HEK293 (cell line): ENCODE results near the gene GPATCH4.
"Not testable (repeated sequence)": the region's sequence is repeated elsewhere in the genome, so short reads cannot be mapped to it uniquely, and the experiment has no call there.

Experiments
- CTCF ChIA-PET: fragments of 350-600 bp; formaldehyde crosslinking; extraction: SDS; loops from one replicate; lab custom pipeline; 2021; ENCODE audit warnings: antibody characterized with exemption; lab: Yijun Ruan, JAX
- POLR2A ChIA-PET: fragments of 300-600 bp; formaldehyde crosslinking; extraction: SDS; loops from one replicate; lab custom pipeline; 2020; ENCODE audit warnings: antibody characterized with exemption, inconsistent platforms; lab: Yijun Ruan, JAX
- H3K27ac ChIP-seq: fragments of 200-500 bp; sonication (Bioruptor generic); 2 replicates; pipeline ENCODE4 v1.5.1; 2014; ENCODE audit warnings: low read depth, low read length, control low read depth, inconsistent platforms; ENCODE audit errors: extremely low read depth
- H3K36me3 ChIP-seq, 2 experiments: fragments of 200-500 bp in 1 of 2; sonication (Bioruptor generic) in 1 of 2; 1 replicate in 1 of 2; 2 replicates in 1 of 2; pipeline ENCODE4 v1.5.1; 2014 to 2017; ENCODE audit warnings: inconsistent platforms in 2 of 2, low read length in 2 of 2; ENCODE audit not compliant: control insufficient read depth in 2 of 2, insufficient read depth in 1 of 2
- H3K4me1 ChIP-seq: fragments of 200-500 bp; sonication (Bioruptor generic); 2 replicates; pipeline ENCODE4 v1.5.1; 2014; ENCODE audit warnings: mild to moderate bottlenecking, low read length, inconsistent platforms; ENCODE audit not compliant: control insufficient read depth, insufficient read depth
- H3K4me3 ChIP-seq: 2 replicates; pipeline ENCODE4 v1.5.1; 2011; ENCODE audit warnings: low read depth, mild to moderate bottlenecking, control low read depth, low read length, moderate library complexity
- H3K9me3 ChIP-seq: fragments of 200-500 bp; sonication (Bioruptor generic); 2 replicates; pipeline ENCODE4 v1.5.1; 2014; ENCODE audit warnings: low read depth, low read length, inconsistent platforms; ENCODE audit not compliant: control insufficient read depth, insufficient read depth
- KLF1 ChIP-seq: fragments of 450-650 bp; formaldehyde crosslinking; IDR thresholded peaks from 2 replicates; pipeline ENCODE4 v1.5.1; 2016; ENCODE audit warnings: missing biosample characterization, missing genetic modification characterization
- KLF17 ChIP-seq: fragments of 450-650 bp; formaldehyde crosslinking; IDR thresholded peaks from 2 replicates; pipeline ENCODE4 v1.5.1; 2016; ENCODE audit warnings: missing biosample characterization, missing genetic modification characterization
- SP3 ChIP-seq: fragments of 450-650 bp; formaldehyde crosslinking; IDR thresholded peaks from 2 replicates; pipeline ENCODE4 v1.5.1; 2016; ENCODE audit warnings: missing biosample characterization, missing genetic modification characterization
- SP7 ChIP-seq: fragments of 450-650 bp; formaldehyde crosslinking; IDR thresholded peaks from 2 replicates; pipeline ENCODE4 v1.5.1; 2016; ENCODE audit warnings: missing biosample characterization, missing genetic modification characterization
- ZFHX2 ChIP-seq: fragments of 450-650 bp; formaldehyde crosslinking; conservative IDR thresholded peaks from 2 replicates; pipeline ENCODE4 v1.5.1; 2016; ENCODE audit warnings: missing biosample characterization, missing genetic modification characterization
- ZIC2 ChIP-seq: fragments of 450-650 bp; formaldehyde crosslinking; IDR thresholded peaks from 2 replicates; pipeline ENCODE4 v1.5.1; 2016; ENCODE audit warnings: missing biosample characterization, missing genetic modification characterization
- ZNF433 ChIP-seq: fragments of 450-650 bp; formaldehyde crosslinking; IDR thresholded peaks from 2 replicates; pipeline ENCODE4 v1.5.1; 2016; ENCODE audit warnings: missing biosample characterization, missing genetic modification characterization, low read depth
- ZNF488 ChIP-seq: fragments of 450-650 bp; formaldehyde crosslinking; IDR thresholded peaks from 2 replicates; pipeline ENCODE4 v1.5.1; 2016; ENCODE audit warnings: missing biosample characterization, missing genetic modification characterization
- TF ChIP-seq, protein P1 (sequence below): fragments of 450-650 bp; formaldehyde crosslinking; IDR thresholded peaks from 2 replicates; pipeline ENCODE4 v1.5.1; 2016; ENCODE audit warnings: missing biosample characterization, missing genetic modification characterization
- TF ChIP-seq, protein P2 (sequence below): fragments of 450-650 bp; formaldehyde crosslinking; IDR thresholded peaks from 2 replicates; pipeline ENCODE4 v1.5.1; 2016; ENCODE audit warnings: missing biosample characterization, missing genetic modification characterization
- TF ChIP-seq, protein P3 (sequence below): fragments of 450-650 bp; formaldehyde crosslinking; IDR thresholded peaks from 2 replicates; pipeline ENCODE4 v1.5.1; 2016; ENCODE audit warnings: missing biosample characterization, missing genetic modification characterization, low read depth

Gene GPATCH4

DNA sequence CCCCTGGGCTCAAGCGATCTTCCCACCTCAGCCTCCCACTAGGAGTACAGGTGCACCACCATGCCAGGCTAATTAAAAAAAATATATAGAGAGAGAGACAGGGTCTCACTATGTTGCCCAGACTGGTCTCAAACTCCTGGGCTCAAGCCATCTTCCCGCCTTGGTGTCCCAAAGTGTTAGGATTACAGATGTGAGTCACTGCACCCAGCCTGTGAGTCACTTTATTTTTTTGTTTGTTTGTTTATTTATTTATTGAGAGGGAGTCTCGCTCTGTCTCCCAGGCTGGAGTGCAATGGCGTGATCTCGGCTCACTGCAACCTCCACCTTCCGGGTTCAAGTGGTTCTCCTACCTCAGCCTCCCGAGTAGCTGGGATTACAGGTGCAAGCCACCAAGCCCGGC lies 13.4 kb downstream of the GPATCH4 start:
- POLR2A ChIA-PET, H3K4me1 ChIP-seq, H3K9me3 ChIP-seq, H3K4me3 ChIP-seq: not testable (repeated sequence)
- CTCF ChIA-PET = interaction anchor here (0.5 to 3.3 kb wide), 4 partner anchors 14 to 21 kb away, joined by 4 to 18 read pairs (median 6); partner anchors contain the start of gene GPATCH4
- 0 out of 2 replicates have a peak, but pooled peaks have one; percentile 22 for TF ChIP-seq KLF17 (tag by site-specific recombination)
- TF ChIP-seq, all 188 proteins: peak for 1; not testable (repeated sequence) for 187
- H3K36me3 ChIP-seq, H3K27ac ChIP-seq: not testable (repeated sequence)

DNA sequence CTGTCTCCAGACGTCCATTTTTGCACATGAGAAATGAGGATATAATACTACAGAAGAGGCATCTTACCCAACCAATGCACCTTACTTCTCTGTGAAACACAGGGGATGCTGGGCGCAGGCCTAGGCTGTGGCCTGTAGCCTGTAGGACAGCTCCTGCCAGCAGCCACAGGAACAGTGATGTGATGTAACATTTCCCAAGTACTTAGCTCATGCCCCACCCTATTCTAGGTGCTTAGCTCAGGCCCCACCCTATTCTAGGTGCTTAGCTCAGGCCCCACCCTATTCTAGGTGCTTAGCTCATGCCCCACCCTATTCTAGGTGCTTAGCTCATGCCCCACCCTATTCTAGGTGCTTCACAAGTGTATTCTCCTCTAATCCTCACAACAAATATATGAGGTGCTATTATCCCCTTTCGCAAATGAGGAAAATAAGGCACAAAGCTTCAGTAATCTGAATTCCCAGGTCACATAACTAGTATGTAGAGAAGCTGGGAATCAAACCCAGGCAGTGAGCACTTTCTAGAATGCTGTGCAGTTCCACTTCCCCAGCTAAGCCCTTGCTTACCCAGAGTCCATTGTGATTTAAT lies 14.3 kb downstream of the GPATCH4 start:
- H3K36me3 ChIP-seq = no peaks in the 10 kb centered on the region
- H3K9me3 ChIP-seq = no peaks in the 10 kb centered on the region
- H3K4me3 ChIP-seq = no peak overlapping the region
- H3K4me1 ChIP-seq = no peaks in the 10 kb centered on the region
- no peak overlapping the region for H3K27ac ChIP-seq
- POLR2A ChIA-PET = interaction anchor here (0.9 to 1.3 kb wide), 5 partner anchors 8 to 130 kb away, joined by 3 to 4 read pairs (median 4); no protein-coding TSS in a partner anchor
- CTCF ChIA-PET = interaction anchor here (0.5 to 3.3 kb wide), 14 partner anchors 13 to 201 kb away, joined by 3 to 18 read pairs (median 4); partner anchors contain the start of gene GPATCH4
- TF ChIP-seq ZNF488 (tag by site-specific recombination) (no peak), ZFHX2 (tag by site-specific recombination) (no peak), ZIC2 (tag by site-specific recombination) (no peak), KLF1 (tag by site-specific recombination) (peak; percentile 95), ZNF433 (no peak), KLF17 (tag by site-specific recombination) (peak; percentile 92; the same call in 1 of the 2 replicates), SP3 (tag by site-specific recombination) (peak; percentile 36; the same call in 1 of the 2 replicates), SP7 (tag by site-specific recombination) (no peak)
- TF ChIP-seq, protein P1, sequence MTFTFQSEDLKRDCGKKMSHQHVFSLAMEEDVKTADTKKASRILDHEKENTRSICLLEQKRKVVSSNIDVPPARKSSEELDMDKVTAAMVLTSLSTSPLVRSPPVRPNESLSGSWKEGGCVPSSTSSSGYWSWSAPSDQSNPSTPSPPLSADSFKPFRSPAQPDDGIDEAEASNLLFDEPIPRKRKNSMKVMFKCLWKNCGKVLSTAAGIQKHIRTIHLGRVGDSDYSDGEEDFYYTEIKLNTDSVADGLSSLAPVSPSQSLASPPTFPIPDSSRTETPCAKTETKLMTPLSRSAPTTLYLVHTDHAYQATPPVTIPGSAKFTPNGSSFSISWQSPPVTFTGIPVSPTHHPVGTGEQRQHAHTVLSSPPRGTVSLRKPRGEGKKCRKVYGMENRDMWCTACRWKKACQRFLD (tag by site-specific recombination) = no peak
- TF ChIP-seq, protein P2, sequence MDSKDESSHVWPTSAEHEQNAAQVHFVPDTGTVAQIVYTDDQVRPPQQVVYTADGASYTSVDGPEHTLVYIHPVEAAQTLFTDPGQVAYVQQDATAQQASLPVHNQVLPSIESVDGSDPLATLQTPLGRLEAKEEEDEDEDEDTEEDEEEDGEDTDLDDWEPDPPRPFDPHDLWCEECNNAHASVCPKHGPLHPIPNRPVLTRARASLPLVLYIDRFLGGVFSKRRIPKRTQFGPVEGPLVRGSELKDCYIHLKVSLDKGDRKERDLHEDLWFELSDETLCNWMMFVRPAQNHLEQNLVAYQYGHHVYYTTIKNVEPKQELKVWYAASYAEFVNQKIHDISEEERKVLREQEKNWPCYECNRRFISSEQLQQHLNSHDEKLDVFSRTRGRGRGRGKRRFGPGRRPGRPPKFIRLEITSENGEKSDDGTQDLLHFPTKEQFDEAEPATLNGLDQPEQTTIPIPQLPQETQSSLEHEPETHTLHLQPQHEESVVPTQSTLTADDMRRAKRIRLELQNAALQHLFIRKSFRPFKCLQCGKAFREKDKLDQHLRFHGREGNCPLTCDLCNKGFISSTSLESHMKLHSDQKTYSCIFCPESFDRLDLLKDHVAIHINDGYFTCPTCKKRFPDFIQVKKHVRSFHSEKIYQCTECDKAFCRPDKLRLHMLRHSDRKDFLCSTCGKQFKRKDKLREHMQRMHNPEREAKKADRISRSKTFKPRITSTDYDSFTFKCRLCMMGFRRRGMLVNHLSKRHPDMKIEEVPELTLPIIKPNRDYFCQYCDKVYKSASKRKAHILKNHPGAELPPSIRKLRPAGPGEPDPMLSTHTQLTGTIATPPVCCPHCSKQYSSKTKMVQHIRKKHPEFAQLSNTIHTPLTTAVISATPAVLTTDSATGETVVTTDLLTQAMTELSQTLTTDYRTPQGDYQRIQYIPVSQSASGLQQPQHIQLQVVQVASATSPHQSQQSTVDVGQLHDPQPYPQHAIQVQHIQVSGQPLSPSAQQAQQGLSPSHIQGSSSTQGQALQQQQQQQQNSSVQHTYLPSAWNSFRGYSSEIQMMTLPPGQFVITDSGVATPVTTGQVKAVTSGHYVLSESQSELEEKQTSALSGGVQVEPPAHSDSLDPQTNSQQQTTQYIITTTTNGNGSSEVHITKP (tag by site-specific recombination) = no peak
- TF ChIP-seq, protein P3, sequence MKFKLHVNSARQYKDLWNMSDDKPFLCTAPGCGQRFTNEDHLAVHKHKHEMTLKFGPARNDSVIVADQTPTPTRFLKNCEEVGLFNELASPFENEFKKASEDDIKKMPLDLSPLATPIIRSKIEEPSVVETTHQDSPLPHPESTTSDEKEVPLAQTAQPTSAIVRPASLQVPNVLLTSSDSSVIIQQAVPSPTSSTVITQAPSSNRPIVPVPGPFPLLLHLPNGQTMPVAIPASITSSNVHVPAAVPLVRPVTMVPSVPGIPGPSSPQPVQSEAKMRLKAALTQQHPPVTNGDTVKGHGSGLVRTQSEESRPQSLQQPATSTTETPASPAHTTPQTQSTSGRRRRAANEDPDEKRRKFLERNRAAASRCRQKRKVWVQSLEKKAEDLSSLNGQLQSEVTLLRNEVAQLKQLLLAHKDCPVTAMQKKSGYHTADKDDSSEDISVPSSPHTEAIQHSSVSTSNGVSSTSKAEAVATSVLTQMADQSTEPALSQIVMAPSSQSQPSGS (tag by site-specific recombination) = no peak
